HL-60 (cell line): Measurements from ENCODE around the gene MRAS.

Experiments
- GABPA ChIP-seq: IDR thresholded peaks from 2 replicates; pipeline ENCODE4 v1.6.1; 2012; ENCODE audit warnings: low read depth
- POLR2AphosphoS5 ChIP-seq: IDR thresholded peaks from 2 replicates; pipeline ENCODE4 v1.6.1; 2012; ENCODE audit warnings: low read depth
- SPI1 ChIP-seq: IDR thresholded peaks from 2 replicates; pipeline ENCODE4 v1.6.1; 2012; ENCODE audit warnings: low read depth, mild to moderate bottlenecking, borderline replicate concordance
- TF ChIP-seq, protein P1 (sequence below): IDR thresholded peaks from one replicate; pipeline ENCODE4 v1.5.1; 2011; ENCODE audit warnings: low read length, control low read depth, inconsistent platforms; ENCODE audit not compliant: insufficient read depth
- TF ChIP-seq, protein P2 (sequence below): IDR thresholded peaks from 2 replicates; pipeline ENCODE4 v1.6.1; 2012; ENCODE audit warnings: low read depth; ENCODE audit not compliant: insufficient replicate concordance

DNA sequence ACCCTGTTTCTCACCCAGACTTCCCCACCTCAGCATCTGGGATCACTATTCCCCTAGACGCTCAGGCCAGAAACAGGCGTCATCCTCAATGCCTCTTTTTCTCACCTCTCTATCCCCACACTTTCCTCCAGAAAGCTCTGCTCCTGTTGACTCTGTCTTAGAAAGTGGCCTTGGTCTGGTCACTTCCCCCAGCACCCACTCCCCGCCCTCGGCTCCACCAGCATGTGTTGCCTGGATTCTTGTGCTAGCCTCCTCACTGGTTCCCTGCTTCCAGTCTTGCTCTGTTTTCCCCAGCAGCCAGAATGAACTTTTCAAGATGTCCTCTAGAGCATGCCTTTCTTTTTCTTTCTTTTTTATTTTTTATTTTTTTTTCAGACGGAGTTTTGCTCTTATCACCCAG lies 46.3 kb downstream of the MRAS start:
- TF ChIP-seq, protein P1, sequence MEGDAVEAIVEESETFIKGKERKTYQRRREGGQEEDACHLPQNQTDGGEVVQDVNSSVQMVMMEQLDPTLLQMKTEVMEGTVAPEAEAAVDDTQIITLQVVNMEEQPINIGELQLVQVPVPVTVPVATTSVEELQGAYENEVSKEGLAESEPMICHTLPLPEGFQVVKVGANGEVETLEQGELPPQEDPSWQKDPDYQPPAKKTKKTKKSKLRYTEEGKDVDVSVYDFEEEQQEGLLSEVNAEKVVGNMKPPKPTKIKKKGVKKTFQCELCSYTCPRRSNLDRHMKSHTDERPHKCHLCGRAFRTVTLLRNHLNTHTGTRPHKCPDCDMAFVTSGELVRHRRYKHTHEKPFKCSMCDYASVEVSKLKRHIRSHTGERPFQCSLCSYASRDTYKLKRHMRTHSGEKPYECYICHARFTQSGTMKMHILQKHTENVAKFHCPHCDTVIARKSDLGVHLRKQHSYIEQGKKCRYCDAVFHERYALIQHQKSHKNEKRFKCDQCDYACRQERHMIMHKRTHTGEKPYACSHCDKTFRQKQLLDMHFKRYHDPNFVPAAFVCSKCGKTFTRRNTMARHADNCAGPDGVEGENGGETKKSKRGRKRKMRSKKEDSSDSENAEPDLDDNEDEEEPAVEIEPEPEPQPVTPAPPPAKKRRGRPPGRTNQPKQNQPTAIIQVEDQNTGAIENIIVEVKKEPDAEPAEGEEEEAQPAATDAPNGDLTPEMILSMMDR = no peak
- no peak for TF ChIP-seq POLR2AphosphoS5
- TF ChIP-seq, protein P2, sequence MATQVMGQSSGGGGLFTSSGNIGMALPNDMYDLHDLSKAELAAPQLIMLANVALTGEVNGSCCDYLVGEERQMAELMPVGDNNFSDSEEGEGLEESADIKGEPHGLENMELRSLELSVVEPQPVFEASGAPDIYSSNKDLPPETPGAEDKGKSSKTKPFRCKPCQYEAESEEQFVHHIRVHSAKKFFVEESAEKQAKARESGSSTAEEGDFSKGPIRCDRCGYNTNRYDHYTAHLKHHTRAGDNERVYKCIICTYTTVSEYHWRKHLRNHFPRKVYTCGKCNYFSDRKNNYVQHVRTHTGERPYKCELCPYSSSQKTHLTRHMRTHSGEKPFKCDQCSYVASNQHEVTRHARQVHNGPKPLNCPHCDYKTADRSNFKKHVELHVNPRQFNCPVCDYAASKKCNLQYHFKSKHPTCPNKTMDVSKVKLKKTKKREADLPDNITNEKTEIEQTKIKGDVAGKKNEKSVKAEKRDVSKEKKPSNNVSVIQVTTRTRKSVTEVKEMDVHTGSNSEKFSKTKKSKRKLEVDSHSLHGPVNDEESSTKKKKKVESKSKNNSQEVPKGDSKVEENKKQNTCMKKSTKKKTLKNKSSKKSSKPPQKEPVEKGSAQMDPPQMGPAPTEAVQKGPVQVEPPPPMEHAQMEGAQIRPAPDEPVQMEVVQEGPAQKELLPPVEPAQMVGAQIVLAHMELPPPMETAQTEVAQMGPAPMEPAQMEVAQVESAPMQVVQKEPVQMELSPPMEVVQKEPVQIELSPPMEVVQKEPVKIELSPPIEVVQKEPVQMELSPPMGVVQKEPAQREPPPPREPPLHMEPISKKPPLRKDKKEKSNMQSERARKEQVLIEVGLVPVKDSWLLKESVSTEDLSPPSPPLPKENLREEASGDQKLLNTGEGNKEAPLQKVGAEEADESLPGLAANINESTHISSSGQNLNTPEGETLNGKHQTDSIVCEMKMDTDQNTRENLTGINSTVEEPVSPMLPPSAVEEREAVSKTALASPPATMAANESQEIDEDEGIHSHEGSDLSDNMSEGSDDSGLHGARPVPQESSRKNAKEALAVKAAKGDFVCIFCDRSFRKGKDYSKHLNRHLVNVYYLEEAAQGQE = no peak
- TF ChIP-seq GABPA = no peak
- no peak for TF ChIP-seq SPI1
